Ectodermal cell (in vitro differentiated cells): ENCODE results near the gene ORAI3.
A peak's percentile ranks its signal among the peaks of the same experiment; 100 is the strongest.

ENCODE experiments used
- H3K27ac ChIP-seq: 2 replicates; pipeline ENCODE4 v1.7.0; 2013; ENCODE audit warnings: mild to moderate bottlenecking, low read depth, low read length; ENCODE audit not compliant: insufficient read depth, poor library complexity, severe bottlenecking
- H3K27me3 ChIP-seq: 2 replicates; pipeline ENCODE4 v1.7.0; 2013; ENCODE audit warnings: mild to moderate bottlenecking, low read length; ENCODE audit not compliant: insufficient read depth, control insufficient read depth, poor library complexity, severe bottlenecking
- H3K36me3 ChIP-seq: one replicate; pipeline ENCODE4 v1.7.0; 2013; ENCODE audit warnings: low read length; ENCODE audit not compliant: control insufficient read depth, insufficient read depth
- H3K4me1 ChIP-seq: one replicate; pipeline ENCODE4 v1.7.0; 2013; ENCODE audit warnings: low read length; ENCODE audit not compliant: control insufficient read depth, insufficient read depth
- H3K4me3 ChIP-seq: 2 replicates; pipeline ENCODE4 v1.7.0; 2013; ENCODE audit warnings: low read depth, low read length, control low read depth; ENCODE audit not compliant: insufficient read depth
- H3K9me3 ChIP-seq: 2 replicates; pipeline ENCODE4 v1.7.0; 2013; ENCODE audit warnings: mild to moderate bottlenecking, low read length, moderate library complexity; ENCODE audit not compliant: control insufficient read depth
- WGBS, 2 experiments: methylation state at CpG; one replicate each; pipeline ENCODE4 v1.1.7; 2013; ENCODE audit warnings: missing lambda C conversion rate in 2 of 2; 5-methylcytosine and 5-hydroxymethylcytosine counted together

The ORAI3 gene

DNA sequence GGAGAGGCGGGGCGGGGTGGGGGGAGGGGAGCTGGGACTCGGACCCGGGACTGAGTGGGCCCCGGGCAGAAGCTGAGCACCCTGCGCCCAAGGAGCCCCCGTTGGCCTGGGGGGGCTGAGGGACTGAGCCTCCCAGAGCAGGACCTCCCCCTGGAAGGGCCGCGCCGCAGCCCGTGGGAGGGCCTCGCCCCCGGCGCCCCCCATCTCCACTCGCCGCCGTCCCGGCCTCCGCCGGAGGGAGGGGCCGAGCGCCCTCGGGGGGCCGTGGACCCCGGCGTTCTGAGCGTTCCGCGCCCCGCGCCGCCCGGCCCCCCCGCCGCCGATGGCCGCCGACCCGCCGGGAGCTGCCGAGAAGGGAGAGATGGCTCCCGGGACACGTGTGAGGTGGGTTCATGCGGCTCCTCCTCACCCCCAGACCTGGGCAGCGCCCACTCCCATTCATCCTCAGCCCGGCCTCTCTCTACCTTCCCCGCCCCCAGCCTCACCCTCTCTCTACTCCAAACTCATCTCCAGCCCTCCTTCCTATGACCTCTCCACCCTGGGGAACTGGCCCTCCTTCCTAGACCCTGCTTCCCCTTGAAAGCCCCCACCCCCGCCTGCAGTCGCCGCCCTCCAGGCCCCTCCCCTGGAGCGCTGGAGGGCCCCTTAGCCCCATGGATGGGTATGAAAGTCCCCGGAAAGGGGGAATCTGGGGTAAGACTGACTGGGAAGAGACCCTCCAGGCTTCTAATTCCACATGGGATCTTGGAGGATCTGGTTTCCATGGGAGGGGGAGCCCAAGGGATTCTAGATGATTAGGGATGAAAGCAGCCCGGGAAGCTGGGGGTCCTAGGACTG lies 24.6 kb upstream of the ORAI3 start:
- peaks cover 10% of the 10 kb centered on the region for H3K4me1 ChIP-seq
- peak overlapping the region; percentile 36 for H3K27ac ChIP-seq
- no peaks in the 10 kb centered on the region for H3K9me3 ChIP-seq
- peaks cover 17% of the 10 kb centered on the region for H3K36me3 ChIP-seq
- WGBS, 2 experiments, result 1% methylated on average over 53 of the region's 53 CpGs
- H3K4me3 ChIP-seq, result peak overlapping the region; percentile 88
- H3K27me3 ChIP-seq, result no peaks in the 10 kb centered on the region

DNA sequence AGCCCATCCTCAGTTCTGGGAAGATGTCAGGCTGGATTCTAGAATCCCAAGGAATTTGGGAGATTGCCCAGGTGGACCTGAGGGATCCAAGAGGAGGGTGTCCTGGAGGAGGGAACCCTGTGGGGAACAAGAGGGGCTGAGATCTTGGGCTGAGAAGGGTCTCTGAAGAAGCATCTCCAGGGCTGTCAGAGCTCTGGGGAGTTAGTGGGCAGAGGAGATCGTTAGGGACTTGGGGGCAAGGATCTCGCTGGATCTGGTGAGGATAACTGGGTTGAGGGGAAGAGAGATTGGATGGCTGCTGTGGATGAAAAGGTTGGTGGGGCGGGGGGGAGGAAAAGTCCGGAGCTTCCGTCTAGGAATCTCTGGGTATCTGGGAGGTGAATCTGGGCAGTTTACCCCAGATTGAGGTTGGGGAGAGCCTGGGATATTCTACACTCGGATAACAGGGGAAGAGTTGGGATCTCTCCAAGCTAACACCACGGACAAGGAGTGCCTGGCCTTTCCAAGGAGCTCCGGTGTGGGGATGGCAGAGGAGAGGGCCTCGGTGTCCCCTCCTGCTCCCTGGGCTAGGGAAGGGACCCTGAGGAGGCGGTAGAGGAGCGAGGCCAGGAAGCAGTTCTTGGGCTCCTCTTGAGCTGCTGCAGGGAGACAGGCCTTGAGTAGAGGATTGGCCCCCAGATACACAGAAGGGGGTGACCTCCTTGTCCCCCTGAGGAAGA lies 23.8 kb upstream of the ORAI3 start:
- peaks cover 22% of the 10 kb centered on the region for H3K36me3 ChIP-seq
- H3K27ac ChIP-seq, result no peak overlapping the region
- no peaks in the 10 kb centered on the region for H3K9me3 ChIP-seq
- H3K4me3 ChIP-seq, result peak overlapping the region; percentile 88
- 82 to 83% methylated on average over 11 of the region's 11 CpGs for WGBS, 2 experiments
- peaks cover 10% of the 10 kb centered on the region for H3K4me1 ChIP-seq
- H3K27me3 ChIP-seq, result no peaks in the 10 kb centered on the region

DNA sequence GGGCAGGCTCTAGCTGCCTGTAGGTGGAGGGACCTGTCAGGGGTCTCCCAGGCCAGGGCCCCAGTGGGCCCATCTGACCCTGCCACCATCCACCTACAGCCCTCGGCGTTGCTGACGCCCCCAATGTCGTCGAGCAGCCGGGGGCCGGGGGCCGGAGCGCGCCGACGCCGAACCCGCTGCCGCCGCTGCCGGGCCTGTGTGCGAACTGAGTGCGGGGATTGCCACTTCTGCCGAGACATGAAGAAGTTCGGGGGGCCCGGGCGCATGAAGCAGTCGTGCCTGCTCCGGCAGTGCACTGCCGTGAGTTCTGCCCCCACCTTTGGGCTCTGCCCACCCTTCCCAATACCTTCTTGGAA lies 23.3 kb upstream of the ORAI3 start:
- no peaks in the 10 kb centered on the region for H3K9me3 ChIP-seq
- whole genome bisulfite sequencing, 2 experiments, result 94 to 95% methylated on average over 26 of the region's 26 CpGs
- H3K27me3 ChIP-seq, result no peaks in the 10 kb centered on the region
- H3K27ac ChIP-seq, result no peak overlapping the region
- peaks cover 27% of the 10 kb centered on the region for H3K36me3 ChIP-seq
- H3K4me1 ChIP-seq, result peaks cover 10% of the 10 kb centered on the region
- no peak overlapping the region for H3K4me3 ChIP-seq

DNA sequence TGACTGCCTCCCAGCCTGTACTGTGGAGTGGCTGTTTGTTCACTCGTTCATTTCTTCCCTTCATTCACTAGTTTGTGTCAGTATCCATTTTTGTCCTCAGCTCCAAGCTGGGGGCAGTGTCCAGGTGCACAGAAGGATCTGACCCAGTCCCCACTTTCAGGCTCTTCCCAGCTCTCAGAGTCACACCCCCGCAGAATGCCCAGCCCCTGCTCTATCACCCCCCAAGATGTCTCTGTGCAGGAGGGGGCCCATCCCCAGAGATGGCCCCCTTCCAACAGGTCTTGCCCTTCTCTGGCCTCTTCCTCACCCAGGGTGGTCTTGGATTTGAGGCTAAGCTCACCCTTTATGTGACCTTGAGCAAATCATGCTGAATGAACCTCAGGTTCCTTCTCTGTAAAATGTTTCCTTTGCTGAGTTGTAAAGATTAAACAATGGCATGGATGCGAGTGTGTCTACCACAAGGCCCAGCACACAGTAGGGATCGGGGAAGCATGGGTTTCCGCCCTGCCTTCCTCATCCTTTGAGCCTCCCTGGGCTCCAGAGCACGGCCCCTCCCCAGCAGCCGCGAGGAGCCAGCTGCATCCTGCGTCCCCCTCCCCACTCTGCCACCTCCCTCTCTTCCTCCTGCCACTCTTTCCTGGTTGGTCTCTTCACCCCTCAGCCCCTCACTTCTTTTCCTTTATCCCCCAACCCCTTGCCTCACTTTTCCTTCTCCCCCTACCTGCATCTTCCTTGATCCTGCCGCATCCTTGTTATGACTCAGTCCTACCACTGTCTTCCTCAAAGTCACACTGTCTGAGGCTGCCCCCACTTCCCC lies 22.7 kb upstream of the ORAI3 start:
- H3K4me1 ChIP-seq, result peaks cover 10% of the 10 kb centered on the region
- no peak overlapping the region for H3K4me3 ChIP-seq
- H3K27me3 ChIP-seq, result no peaks in the 10 kb centered on the region
- 87 to 89% methylated on average over 10 of the region's 10 CpGs for WGBS, 2 experiments
- no peaks in the 10 kb centered on the region for H3K9me3 ChIP-seq
- H3K27ac ChIP-seq, result no peak overlapping the region
- H3K36me3 ChIP-seq, result peaks cover 33% of the 10 kb centered on the region

DNA sequence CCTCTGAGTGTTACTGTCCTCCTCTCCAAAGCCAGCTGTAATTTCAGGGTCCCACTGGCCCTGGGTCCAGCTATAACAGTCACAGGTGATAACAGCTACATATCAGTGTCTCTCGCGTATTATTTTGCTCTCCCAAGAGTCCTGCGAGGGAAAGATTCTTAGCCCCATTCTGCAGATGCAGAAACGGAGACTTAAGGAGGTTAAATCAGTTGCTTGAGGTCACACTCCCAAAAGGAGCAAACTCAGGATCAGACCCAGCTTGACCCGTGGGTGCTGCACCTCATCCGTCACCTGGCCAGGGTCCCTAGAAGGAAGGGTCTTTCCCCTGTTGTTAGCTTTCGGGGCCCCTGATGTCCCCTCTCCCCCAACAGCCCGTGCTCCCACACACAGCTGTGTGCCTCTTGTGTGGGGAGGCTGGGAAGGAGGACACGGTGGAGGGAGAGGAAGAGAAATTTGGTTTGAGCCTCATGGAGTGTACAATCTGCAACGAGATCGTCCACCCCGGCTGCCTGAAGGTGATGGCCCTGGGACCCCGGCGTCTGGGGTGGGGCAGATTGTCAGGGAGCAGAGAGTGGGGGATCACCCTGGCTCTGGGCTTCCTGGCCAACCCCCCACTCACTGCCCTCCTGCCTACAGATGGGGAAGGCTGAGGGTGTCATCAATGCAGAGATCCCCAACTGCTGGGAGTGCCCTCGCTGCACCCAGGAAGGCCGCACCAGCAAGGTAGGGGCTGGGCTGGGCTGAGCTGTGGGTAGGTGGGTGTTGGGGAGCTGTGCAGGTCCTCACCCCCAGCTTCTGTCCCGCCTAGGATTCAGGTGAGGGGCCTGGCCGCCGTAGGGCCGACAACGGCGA lies 21.7 kb upstream of the ORAI3 start:
- Histone ChIP-seq H3K27ac (no peak overlapping the region), H3K36me3 (peaks cover 36% of the 10 kb centered on the region), H3K27me3 (no peaks in the 10 kb centered on the region), H3K9me3 (no peaks in the 10 kb centered on the region), H3K4me1 (peaks cover 10% of the 10 kb centered on the region), H3K4me3 (no peak overlapping the region)
- 95% methylated on average over 22 of the region's 22 CpGs for WGBS, 2 experiments

DNA sequence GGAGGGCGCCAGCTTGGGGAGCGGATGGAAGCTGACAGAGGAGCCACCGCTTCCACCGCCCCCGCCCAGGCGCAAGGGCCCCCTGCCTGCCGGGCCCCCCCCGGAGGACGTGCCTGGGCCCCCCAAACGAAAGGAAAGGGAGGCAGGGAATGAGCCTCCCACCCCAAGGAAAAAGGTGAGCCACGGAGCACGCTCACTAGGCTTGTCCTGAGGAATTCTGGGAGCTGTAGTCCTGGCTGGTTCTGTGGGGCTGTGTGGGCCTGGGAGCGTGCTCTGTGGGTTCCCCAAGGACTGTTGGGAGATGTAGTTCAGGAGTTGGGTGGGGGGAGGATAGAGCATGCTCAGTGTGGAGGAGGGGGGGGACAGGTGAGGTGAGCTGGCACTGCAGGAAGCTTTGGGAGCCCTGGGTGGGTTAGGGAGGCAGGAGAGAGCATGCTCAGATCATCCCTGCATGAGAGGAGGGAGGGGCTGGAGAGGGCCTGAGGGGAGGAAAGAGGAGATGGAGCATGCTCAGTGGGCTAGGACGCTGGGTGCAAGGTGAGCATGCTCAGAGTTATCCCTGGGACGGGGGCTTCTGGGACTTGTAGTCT lies 21.0 kb upstream of the ORAI3 start:
- WGBS, 2 experiments, result 69 to 70% methylated on average over 15 of the region's 15 CpGs
- Histone ChIP-seq H3K27me3 (no peaks in the 10 kb centered on the region), H3K36me3 (peaks cover 41% of the 10 kb centered on the region), H3K4me1 (peaks cover 10% of the 10 kb centered on the region), H3K4me3 (no peak overlapping the region), H3K9me3 (no peaks in the 10 kb centered on the region), H3K27ac (no peak overlapping the region)

DNA sequence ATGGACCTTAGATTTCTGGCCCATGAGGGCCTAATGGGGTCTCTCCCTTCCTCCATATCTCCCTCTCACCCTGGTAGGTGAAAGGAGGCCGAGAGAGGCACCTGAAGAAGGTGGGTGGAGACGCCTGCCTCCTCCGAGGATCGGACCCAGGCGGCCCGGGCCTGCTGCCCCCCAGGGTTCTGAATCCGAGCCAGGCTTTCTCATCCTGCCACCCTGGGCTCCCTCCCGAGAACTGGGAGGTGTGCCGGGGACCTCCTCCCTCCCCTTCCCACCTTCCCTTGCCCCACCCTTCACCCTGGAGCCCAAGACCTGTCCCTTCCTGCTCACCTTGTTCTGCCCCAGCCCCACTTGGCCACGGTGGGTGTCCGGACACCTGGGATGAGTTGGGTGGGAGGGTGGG lies 20.5 kb upstream of the ORAI3 start:
- no peak overlapping the region for H3K4me3 ChIP-seq
- H3K4me1 ChIP-seq, result peaks cover 10% of the 10 kb centered on the region
- peaks cover 42% of the 10 kb centered on the region for H3K36me3 ChIP-seq
- H3K27me3 ChIP-seq, result no peaks in the 10 kb centered on the region
- no peaks in the 10 kb centered on the region for H3K9me3 ChIP-seq
- no peak overlapping the region for H3K27ac ChIP-seq
- 95 to 96% methylated on average over 10 of the region's 11 CpGs for WGBS, 2 experiments

DNA sequence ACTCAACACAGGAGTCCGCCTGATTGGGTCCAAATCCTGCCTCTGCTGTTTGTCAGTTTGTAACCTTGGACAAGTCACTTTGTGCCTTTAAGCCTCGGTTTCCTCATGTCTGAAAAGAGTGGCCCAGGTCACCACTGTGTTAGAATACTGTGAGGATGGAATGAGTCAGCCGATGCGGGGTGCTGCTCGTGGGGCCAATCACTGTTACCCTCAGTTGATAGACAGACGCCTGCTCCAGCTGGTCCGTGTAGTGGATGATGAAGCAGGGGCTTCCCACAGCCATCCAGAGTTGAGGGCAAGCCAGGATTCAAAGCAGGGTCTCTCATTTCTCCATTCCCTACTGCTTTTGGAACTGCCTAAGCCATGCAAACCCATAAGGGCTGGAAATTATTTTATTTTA lies 19.7 kb upstream of the ORAI3 start:
- no peak overlapping the region for H3K27ac ChIP-seq
- H3K4me3 ChIP-seq, result no peak overlapping the region
- peaks cover 45% of the 10 kb centered on the region for H3K36me3 ChIP-seq
- 95 to 96% methylated on average over 7 of the region's 7 CpGs for WGBS, 2 experiments
- H3K4me1 ChIP-seq, result peaks cover 10% of the 10 kb centered on the region
- H3K9me3 ChIP-seq, result no peaks in the 10 kb centered on the region
- H3K27me3 ChIP-seq, result no peaks in the 10 kb centered on the region

DNA sequence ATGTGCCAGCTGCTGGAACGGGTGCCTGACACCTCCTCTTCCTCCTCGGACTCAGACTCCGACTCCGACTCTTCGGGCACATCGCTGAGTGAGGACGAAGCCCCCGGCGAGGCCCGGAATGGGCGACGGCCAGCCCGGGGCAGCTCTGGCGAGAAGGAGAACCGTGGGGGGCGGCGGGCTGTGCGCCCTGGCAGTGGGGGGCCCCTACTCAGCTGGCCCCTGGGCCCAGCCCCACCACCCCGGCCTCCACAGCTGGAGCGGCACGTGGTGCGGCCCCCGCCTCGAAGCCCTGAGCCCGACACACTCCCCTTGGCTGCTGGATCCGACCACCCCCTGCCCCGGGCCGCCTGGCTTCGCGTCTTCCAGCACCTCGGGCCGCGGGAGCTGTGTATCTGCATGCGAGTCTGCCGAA lies 18.7 kb upstream of the ORAI3 start:
- Histone ChIP-seq H3K27ac (no peak overlapping the region), H3K4me1 (peaks cover 10% of the 10 kb centered on the region), H3K4me3 (no peak overlapping the region), H3K9me3 (no peaks in the 10 kb centered on the region), H3K27me3 (no peaks in the 10 kb centered on the region), H3K36me3 (peaks cover 45% of the 10 kb centered on the region)
- WGBS, 2 experiments, result 95 to 97% methylated on average over 35 of the region's 35 CpGs
